Mesenteric fat pad (tissue), 1 donor: ENCODE measurements around the gene SLX9. TPM values are rescaled to one million over a fixed set of nuclear protein-coding genes. Genes with fewer than 3 reads are reported as not detected.

ENCODE experiments used
- DNase-seq: peaks from one replicate; pipeline ENCODE4 v3.0.0-alpha.2; 2020; ENCODE audit warnings: low spot score
- total RNA-seq: library from RNA; stranded (reverse); fragmentation: NEBNext Ultra II Directional; extraction: Animal tissue kit (Norgen Biotek cat#: 25700); gene quantifications from one replicate; pipeline ENCODE4 v1.2.1, GENCODE V29; 2021
- donor health status: DM: yes; HTN: yes; CAD: no.

The SLX9 gene
- total RNA-seq, 1 donor from 2014 or later, result 31.8 TPM

GRCh38 chr21:44943686-44944550 is 4.1 kb downstream of the SLX9 start:
- no peak for DNase-seq

- DNase-seq, result no peak
Measured at GRCh38 chr21:44944596-44944995, 4.8 kb downstream of the SLX9 start.

GRCh38 chr21:44946254-44947041 is 6.6 kb downstream of the SLX9 start:
- DNase-seq, result no peak

- DNase-seq, result no peak
Measured at GRCh38 chr21:44947111-44947929, 7.5 kb downstream of the SLX9 start.

DNA sequence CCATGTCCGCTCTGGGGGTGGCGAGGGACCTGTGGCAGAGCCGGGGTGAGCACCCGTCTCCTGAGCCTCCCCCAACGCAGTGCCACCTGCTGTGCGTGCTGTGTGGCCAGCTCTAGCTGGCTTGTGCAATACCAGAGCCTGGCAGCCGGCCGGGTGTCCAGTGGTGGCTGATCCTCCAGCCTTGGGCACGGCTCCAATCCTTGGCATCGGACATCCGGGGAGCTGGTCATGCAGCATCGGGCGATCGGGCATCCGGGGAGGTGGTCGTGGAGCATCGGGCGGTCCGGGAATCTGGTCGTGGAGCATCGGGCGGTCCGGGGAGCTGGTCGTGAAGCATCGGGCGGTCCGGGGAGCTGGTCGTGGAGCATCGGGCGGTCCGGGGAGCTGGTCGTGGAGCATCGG is 8.1 kb downstream of the SLX9 start:
- no peak for DNase-seq

DNA sequence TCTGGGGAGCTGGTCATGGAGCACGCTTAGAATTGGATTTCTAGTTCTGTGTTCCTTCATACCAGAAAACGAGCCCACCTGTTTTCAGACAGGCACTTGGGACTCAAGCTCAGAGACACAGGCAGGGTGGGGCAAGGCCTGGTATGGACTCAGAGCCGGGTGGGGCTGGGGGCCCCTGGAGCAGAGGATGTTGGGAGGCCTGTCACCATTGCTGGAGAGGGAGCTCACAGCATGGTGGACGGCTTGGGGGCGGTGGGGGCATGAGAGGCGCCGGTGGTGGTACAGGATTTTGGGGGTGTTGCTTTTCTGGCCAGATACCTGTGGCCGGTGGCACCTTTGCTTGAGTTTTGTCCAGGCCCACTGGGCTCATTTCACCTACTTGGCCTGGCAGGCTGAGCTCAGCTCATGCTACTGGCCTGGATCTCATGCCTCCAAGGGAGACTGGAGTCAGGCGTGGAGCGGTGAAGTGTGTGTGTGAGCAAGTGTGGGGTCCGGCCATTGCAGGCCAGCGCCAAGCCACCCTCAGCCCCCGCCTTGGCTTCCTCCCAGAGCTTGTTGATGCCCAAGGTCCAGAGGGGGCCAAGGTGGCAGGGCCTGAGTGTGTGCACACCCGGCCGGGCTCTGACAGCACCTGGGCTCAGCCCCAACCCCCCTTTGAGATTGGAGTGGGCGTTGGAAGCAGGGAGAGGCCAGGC is 8.7 kb downstream of the SLX9 start:
- no peak for DNase-seq

DNA sequence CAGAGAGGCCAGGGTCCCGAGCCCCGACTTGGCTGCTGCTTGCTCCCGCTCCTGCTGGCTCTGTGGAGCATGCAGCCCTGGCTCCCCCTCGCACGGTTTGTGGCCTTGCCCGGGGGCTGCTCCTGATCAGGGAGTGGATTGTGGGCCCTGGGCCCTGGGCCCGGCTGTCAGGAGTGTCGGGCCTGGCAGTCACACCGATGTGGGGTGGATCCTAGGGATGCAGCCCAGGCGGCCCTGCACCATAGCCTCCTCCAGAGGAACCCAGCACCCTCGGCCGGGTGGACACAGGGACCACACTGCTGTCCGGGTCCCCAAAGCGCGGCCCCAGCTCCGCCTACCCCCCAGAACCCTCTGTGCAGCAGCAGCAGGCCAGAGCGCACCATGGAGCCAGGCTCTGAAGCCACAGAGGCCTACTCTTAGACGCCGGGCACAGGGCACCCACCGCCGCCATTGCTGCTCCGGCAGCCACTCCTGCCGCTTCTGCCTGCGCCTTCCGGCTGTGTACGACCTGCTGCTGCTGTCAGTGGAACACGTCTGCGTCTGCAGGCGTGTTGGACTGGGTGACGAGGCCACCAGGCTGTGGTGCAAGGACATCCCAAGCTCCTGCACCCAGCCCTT is 9.4 kb downstream of the SLX9 start:
- DNase-seq, result no peak

- no peak for DNase-seq
Measured at GRCh38 chr21:44949779-44950198, 10.0 kb downstream of the SLX9 start.

GRCh38 chr21:44950351-44950750 is 10.5 kb downstream of the SLX9 start:
- DNase-seq, result no peak

DNA sequence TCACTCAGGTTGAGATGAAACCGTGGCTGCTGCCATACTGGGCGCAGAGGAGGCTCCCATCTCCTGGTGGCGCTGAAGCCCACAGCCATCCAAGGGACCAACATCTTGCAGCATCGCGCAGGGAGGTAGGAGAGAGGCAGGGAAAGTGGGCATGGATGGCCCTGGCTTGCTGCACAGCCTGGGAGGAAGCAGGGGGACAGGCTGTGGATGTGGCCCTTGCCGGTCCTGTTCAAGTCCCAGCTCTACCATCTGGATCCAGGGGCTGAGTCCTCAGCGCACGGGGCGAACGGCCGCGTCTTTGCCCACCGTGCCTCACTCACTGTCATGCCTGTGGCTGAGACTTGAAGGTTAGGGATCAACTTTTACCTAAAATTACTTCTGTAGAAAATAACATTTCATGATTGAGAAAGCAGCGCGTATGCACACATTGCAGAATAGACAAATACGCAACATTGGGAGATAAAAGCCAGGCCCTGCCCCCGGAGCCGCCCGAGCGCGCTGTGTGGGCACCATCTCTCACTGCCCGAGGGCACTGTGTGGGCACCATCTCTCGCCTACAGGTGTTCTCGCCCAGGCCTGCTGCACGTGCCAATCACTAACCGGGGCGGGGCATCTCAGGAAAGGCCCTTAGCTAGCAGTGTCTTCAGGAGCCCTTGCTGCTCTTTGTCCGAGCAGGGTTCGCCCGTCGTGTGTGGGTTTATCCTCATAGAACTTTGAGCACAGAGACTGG is 11.5 kb downstream of the SLX9 start:
- DNase-seq, result no peak

DNA sequence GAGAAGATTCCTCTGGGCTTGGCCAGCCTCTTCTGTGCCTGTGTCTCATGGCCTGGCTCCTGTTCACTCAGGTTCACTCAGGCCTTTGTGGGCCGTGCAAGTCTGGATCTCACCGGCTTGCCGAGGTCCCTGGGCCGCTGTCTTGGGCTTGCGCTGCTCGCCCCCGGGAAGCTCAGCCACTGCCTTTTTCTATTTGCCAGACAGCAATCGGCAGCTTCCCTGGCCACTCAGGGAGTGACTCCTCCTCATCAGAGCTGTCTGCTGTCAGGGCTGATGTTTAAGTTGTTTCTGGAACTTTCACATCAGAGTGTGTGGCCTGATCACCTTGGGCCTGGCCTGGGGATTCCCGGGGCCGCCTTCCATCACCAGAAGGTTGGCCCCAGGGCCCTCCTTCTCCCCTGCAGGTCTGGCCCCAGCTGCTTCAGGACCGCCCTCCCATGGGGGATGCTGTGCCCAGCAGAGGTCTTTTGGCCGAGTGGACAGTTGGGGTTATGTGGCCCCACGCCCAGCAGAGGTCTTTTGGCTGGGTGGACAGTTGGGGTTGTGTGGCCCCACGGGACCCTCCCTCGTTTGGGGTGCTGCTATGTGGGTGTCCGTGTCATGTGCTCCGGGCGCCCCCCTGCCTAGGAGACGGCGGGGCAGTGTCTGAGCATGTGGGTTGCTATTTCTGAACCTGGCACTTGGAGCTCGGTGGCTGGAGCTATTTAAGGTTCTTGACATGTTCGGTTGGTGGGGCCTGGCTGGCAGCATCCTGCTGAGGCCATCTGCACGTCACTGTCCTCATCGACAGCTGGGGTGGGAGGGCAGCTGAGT is 12.5 kb downstream of the SLX9 start:
- no peak for DNase-seq

DNA sequence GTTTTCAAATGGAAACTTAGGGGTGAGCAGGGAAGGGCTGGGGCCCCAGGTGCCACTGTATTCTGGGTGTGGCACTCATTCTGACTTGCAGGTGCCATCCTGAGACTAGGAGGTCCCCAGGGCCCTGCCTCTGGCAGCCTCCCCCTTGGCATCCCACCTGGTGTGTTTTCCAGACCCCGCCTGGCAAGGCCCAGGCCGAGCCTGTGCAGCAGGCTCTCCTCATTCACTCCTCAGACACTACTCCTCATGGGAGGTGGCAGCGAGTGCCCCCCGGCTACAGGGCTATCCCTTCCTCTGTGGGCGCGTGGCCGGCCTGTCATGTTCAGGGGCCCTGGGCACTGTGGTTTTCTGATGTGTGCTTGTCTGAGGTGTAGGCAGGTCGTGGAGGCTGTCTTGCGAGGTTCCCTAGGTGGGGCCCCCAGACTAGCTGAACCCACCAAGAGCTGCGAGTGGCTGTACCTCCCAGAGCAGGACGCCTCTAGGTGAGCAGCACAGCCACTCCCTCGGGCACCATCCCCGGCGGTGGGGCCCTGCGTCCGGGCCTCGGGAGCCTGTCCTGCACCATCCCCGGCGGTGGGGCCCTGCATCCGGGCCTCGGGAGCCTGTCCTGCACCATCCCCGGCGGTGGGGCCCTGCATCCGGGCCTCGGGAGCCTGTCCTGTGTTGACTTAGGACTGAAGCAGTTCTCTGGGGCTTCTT is 13.2 kb downstream of the SLX9 start:
- no peak for DNase-seq

DNA sequence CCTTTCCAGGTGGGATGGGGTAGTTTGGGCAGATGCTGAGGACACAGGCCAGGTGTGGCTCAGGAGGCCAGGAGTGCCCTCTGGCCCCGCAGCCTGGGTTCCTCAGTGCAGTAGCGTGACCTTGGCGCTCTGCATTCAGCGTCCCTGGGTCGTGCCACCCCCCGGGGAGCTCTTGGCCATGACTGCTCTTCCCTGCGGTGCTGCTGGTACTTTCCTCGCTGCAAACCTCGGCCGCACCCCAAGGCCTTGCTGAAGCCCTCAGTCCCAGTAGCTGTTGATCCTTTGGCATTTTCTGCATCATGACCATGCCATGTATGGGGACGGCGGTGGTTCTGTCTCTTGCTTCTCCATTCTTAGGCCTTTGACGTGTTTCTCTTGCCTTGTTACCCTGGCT is 13.8 kb downstream of the SLX9 start:
- DNase-seq, result no peak

GRCh38 chr21:44954281-44954771 is 14.5 kb downstream of the SLX9 start:
- DNase-seq, result no peak

DNA sequence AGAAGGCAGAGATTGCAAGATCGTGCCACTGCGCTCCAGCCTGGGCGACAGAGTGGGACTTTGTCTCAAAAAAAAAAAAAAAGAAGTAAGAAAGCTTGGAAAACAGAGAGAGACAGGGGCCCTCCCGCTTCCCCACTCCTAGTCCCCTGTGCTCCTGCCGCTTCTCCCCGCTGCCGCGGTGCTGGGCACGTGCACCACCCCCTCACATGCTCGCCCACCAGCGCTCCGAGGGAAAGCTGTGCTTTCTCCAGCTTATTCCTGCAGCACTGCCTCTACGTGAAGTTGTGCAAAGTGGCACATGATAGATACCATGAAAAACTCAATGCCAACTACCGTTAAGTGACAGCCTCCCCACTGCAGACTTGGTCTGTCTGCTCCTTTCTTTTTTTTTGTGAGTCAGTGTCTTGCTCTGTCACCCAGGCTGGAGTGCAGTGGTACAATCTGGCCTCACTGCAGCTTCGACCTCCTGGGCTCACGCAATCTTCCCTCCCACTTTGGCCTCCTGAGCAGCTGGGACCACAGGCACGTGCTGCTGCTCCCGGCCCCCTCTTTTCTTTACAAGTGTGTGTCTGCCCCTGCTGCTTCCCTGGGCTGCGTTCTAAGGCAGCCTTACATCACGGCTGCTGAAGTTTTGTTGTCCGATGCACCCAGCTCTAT is 15.4 kb downstream of the SLX9 start:
- DNase-seq, result no peak

DNA sequence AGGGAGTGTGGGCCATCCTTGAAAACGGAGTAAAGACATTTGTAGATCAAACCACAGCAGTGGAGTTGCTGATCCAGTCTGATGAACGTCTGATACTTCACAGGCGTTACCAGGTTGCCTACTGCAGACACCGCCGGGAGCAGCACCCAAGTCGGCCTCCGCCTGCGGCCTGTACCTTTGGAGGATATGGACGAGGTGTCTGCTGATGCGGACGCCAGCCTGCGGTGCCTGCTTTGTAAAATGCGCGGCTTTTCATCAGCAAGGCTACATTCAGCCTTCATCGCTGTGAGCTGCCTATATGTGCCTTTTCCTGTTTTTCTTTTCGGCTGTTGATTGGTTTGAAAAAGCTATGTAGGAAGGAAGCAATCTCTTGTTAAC is 16.0 kb downstream of the SLX9 start:
- DNase-seq, result no peak

DNA sequence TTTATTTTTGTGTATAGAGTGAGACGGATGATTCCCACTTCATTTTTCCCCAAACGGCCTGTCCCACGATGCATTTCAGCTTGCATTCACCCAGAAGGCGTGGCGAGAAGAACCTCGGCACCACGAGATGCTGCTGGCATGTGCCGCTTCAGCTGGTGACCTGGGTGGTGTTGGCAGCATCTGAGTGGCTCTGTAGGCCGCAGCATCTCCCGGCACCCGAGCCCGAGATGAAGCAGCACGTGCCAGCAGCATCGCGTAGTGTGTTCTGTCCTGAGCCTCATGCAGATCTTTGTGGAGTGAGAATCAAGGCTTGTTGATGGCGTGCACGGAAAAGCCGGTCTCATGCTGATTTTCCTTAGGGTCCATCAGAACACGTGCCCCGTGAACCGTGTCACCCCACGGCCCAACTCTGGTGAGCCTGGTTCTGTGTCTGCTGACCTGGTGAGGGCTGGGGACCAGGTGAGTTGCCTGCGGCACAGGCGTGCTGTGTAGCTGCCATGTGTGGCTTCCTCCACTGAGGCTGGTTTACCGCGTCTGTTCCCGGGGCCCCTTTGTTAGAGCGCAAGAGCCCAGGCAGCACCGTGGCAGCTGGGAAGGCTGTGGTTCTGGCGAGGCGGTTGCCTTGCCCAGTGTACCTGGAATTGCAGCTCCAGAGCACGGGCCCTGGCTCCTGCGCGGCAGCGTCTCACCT is 16.7 kb downstream of the SLX9 start:
- DNase-seq, result no peak
